Measurements from ENCODE around the gene TMEM40.
"Not testable (repeated sequence)": the region's sequence is repeated elsewhere in the genome, so short reads cannot be mapped to it uniquely, and the experiment has no call there.

TMEM40 gene

DNA sequence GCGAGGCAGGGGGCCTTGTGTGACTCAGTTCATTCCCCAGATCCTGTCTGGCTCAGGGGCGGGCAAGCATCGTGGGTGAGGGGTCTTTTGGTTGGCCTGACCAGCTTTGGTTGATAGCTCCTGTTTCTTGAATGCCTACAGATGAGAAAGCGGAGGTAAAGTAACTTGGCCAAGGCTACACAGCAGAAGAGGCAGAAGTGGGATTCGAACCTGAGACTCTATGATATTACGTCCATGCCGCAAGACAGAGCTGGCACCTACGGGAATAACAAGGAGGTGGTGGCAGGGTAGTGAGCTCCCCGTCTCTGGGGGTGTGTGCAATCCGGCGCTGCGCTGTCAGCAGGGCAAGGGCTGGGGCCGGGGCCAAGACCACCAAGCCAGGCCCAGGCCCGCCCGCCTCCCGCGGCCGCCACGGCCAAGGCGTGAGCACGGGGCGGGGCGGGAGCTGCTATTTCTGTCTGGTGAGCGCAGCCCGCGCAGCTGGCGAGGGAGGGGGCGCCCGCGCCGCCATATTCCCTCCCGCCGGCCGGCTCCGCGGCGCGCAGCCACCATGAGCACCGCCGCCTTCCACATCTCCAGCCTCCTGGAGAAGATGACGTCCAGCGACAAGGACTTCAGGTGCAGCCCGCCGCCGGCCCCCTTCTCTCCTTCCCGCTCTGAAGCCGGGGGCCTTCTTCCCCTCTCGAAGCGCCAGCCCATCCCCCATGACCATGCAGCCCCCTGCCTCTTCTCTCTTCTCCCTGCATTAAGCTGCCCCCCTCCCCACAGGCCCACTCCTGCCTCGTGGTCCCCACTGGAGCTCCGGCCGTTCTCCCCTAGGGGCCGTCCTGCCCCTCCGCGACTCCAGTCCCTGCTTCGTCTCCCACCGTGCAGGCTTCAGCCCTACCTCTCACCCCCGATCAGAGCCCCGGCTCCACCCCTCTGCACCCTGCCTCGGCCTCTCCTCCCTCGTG is 37.4 kb upstream of the TMEM40 start, which contains the start of gene CAND2:
TSS of gene CAND2 (plus strand) at position 510 of the 953 bp plus-strand sequence. CDS start at position 551, 41 bp downstream.
- Histone ChIP-seq H3K27ac (ENCODE audit: low read depth, low read length) (no peak within 1 kb of the TSS), H3K4me3 (ENCODE audit: low read length) (peak within 1 kb of the TSS; percentile 78), H4K20me1 (ENCODE audit: control insufficient read depth, insufficient read depth, low read depth, low read length) (no peaks in the 10 kb centered on the region), H3K36me3 (ENCODE audit: control insufficient read depth, low read length) (no peaks in the 10 kb centered on the region), H3K4me2 (ENCODE audit: low read length) (peak within 1 kb of the TSS; percentile 93), H3K9me2 (replicated peaks; ENCODE audit: control insufficient read depth, low read length) (no peaks in the 10 kb centered on the region), H3K4me1 (ENCODE audit: control insufficient read depth, low read length) (peaks cover 28% of the 10 kb centered on the region), H3F3A (ENCODE audit: control insufficient read depth, insufficient read depth) (peaks cover 16% of the 10 kb centered on the region), H3K27me3 (ENCODE audit: control insufficient read depth, low read length) (peaks cover 7% of the 10 kb centered on the region), H3K9me3 (ENCODE audit: control insufficient read depth, insufficient read depth, low read length) (no peaks in the 10 kb centered on the region), H3K79me2 (ENCODE audit: control insufficient read depth, low read length) (no peaks in the 10 kb centered on the region)
- no peak for TF ChIP-seq EZH2phosphoT487 (IDR thresholded peaks at IDR 0.05; ENCODE audit: borderline replicate concordance, low read length)
- TF ChIP-seq, protein P1, sequence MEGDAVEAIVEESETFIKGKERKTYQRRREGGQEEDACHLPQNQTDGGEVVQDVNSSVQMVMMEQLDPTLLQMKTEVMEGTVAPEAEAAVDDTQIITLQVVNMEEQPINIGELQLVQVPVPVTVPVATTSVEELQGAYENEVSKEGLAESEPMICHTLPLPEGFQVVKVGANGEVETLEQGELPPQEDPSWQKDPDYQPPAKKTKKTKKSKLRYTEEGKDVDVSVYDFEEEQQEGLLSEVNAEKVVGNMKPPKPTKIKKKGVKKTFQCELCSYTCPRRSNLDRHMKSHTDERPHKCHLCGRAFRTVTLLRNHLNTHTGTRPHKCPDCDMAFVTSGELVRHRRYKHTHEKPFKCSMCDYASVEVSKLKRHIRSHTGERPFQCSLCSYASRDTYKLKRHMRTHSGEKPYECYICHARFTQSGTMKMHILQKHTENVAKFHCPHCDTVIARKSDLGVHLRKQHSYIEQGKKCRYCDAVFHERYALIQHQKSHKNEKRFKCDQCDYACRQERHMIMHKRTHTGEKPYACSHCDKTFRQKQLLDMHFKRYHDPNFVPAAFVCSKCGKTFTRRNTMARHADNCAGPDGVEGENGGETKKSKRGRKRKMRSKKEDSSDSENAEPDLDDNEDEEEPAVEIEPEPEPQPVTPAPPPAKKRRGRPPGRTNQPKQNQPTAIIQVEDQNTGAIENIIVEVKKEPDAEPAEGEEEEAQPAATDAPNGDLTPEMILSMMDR (IDR thresholded peaks at IDR 0.05; ENCODE audit: low read depth, low read length, poor library complexity, severe bottlenecking), result no peak

- H3K27ac ChIP-seq (ENCODE audit: low read depth, low read length), result no peak overlapping the region
- no peak for TF ChIP-seq EZH2phosphoT487 (IDR thresholded peaks at IDR 0.05; ENCODE audit: borderline replicate concordance, low read length)
- TF ChIP-seq, protein P1 (IDR thresholded peaks at IDR 0.05; ENCODE audit: low read depth, low read length, poor library complexity, severe bottlenecking), result no peak
Measured at GRCh38 chr3:12793701-12794100, 34.6 kb upstream of the TMEM40 start.

GRCh38 chr3:12791430-12791829 is 32.4 kb upstream of the TMEM40 start:
- Histone ChIP-seq H3K4me1 (ENCODE audit: control insufficient read depth, low read length) (peaks cover 8% of the 10 kb centered on the region), H3K27me3 (ENCODE audit: control insufficient read depth, low read length) (peaks cover 7% of the 10 kb centered on the region), H3K27ac (ENCODE audit: low read depth, low read length) (no peak overlapping the region), H3F3A (ENCODE audit: control insufficient read depth, insufficient read depth) (no peaks in the 10 kb centered on the region), H3K4me2 (ENCODE audit: low read length) (no peak overlapping the region), H3K9me2 (replicated peaks; ENCODE audit: control insufficient read depth, low read length) (no peaks in the 10 kb centered on the region), H4K20me1 (ENCODE audit: control insufficient read depth, insufficient read depth, low read depth, low read length) (no peaks in the 10 kb centered on the region), H3K9me3 (ENCODE audit: control insufficient read depth, insufficient read depth, low read length) (no peaks in the 10 kb centered on the region), H3K79me2 (ENCODE audit: control insufficient read depth, low read length) (no peaks in the 10 kb centered on the region), H3K4me3 (ENCODE audit: low read length) (no peak overlapping the region), H3K36me3 (ENCODE audit: control insufficient read depth, low read length) (no peaks in the 10 kb centered on the region)
- no peak for TF ChIP-seq EZH2phosphoT487 (IDR thresholded peaks at IDR 0.05; ENCODE audit: borderline replicate concordance, low read length)
- TF ChIP-seq, protein P1 (IDR thresholded peaks at IDR 0.05; ENCODE audit: low read depth, low read length, poor library complexity, severe bottlenecking), result no peak

More at GRCh38 chr3:12793701-12794100, 34.6 kb upstream of the TMEM40 start:
- peaks cover 7% of the 10 kb centered on the region for H3K27me3 ChIP-seq (ENCODE audit: control insufficient read depth, low read length)
- H3K4me1 ChIP-seq (ENCODE audit: control insufficient read depth, low read length), result peaks cover 28% of the 10 kb centered on the region
- H3K4me3 ChIP-seq (ENCODE audit: low read length), result no peak overlapping the region
- no peaks in the 10 kb centered on the region for H3K9me3 ChIP-seq (ENCODE audit: control insufficient read depth, insufficient read depth, low read length)
- H3K36me3 ChIP-seq (ENCODE audit: control insufficient read depth, low read length), result no peaks in the 10 kb centered on the region
- no peaks in the 10 kb centered on the region for H3K9me2 ChIP-seq (replicated peaks; ENCODE audit: control insufficient read depth, low read length)
- H4K20me1 ChIP-seq (ENCODE audit: control insufficient read depth, insufficient read depth, low read depth, low read length), result no peaks in the 10 kb centered on the region
- peaks cover 9% of the 10 kb centered on the region; the same call in 1 of the 2 replicates for H3F3A ChIP-seq (ENCODE audit: control insufficient read depth, insufficient read depth)
- H3K79me2 ChIP-seq (ENCODE audit: control insufficient read depth, low read length), result no peaks in the 10 kb centered on the region
- H3K4me2 ChIP-seq (ENCODE audit: low read length), result no peak overlapping the region

- not testable (repeated sequence) for H3K36me3 ChIP-seq (ENCODE audit: control insufficient read depth, low read length); H3K79me2 ChIP-seq (ENCODE audit: control insufficient read depth, low read length); H3K4me3 ChIP-seq (ENCODE audit: low read length); H3F3A ChIP-seq (ENCODE audit: control insufficient read depth, insufficient read depth); H3K27me3 ChIP-seq (ENCODE audit: control insufficient read depth, low read length); H4K20me1 ChIP-seq (ENCODE audit: control insufficient read depth, insufficient read depth, low read depth, low read length); H3K4me2 ChIP-seq (ENCODE audit: low read length); H3K9me2 ChIP-seq (replicated peaks; ENCODE audit: control insufficient read depth, low read length); H3K9me3 ChIP-seq (ENCODE audit: control insufficient read depth, insufficient read depth, low read length); H3K27ac ChIP-seq (ENCODE audit: low read depth, low read length)
- peaks cover 13% of the 10 kb centered on the region for H3K4me1 ChIP-seq (ENCODE audit: control insufficient read depth, low read length)
Measured at GRCh38 chr3:12787967-12788690, 29.1 kb upstream of the TMEM40 start.

Data from DOHH2 (cell line).